ENCODE results near the gene MAP2K1.

DNA sequence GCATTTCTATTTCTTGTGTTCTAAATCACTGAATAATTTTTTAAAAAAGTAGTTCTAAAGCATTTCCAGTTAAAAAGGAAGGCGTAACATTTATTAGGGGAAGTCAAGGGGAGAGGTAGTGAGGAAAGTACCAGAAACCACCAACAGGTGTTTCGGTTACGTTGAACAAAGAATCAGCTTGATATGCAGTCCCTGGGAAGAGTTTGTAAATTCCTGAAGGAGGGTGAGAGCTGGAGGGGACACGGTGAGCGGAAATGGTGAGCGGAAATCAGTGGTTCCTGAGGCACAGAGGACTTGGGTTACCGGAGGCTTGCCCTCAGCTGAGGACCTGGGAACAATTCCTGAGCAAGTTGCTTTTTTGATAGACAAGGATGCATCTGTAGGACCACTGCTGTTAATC is 17.8 kb downstream of the MAP2K1 start:
- TF ChIP-seq, protein P1, sequence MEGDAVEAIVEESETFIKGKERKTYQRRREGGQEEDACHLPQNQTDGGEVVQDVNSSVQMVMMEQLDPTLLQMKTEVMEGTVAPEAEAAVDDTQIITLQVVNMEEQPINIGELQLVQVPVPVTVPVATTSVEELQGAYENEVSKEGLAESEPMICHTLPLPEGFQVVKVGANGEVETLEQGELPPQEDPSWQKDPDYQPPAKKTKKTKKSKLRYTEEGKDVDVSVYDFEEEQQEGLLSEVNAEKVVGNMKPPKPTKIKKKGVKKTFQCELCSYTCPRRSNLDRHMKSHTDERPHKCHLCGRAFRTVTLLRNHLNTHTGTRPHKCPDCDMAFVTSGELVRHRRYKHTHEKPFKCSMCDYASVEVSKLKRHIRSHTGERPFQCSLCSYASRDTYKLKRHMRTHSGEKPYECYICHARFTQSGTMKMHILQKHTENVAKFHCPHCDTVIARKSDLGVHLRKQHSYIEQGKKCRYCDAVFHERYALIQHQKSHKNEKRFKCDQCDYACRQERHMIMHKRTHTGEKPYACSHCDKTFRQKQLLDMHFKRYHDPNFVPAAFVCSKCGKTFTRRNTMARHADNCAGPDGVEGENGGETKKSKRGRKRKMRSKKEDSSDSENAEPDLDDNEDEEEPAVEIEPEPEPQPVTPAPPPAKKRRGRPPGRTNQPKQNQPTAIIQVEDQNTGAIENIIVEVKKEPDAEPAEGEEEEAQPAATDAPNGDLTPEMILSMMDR (IDR thresholded peaks at IDR 0.05; ENCODE audit: low read depth, low read length, missing input control) = no peak
- TF ChIP-seq RAD21 (IDR thresholded peaks at IDR 0.05) = no peak
- TF ChIP-seq, protein P2, sequence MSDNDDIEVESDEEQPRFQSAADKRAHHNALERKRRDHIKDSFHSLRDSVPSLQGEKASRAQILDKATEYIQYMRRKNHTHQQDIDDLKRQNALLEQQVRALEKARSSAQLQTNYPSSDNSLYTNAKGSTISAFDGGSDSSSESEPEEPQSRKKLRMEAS (IDR thresholded peaks at IDR 0.05) = no peak
- TF ChIP-seq FOXA1 (IDR thresholded peaks at IDR 0.05) = no peak
- no peak for TF ChIP-seq RXRA (IDR thresholded peaks at IDR 0.05)
- TF ChIP-seq JUND (IDR thresholded peaks at IDR 0.05) = no peak
- TF ChIP-seq YY1 (IDR thresholded peaks at IDR 0.05) = no peak
- TF ChIP-seq TAF1 (conservative IDR thresholded peaks at IDR 0.05) = no peak
- TF ChIP-seq SP1 (IDR thresholded peaks at IDR 0.05) = no peak
- TF ChIP-seq, protein P3, sequence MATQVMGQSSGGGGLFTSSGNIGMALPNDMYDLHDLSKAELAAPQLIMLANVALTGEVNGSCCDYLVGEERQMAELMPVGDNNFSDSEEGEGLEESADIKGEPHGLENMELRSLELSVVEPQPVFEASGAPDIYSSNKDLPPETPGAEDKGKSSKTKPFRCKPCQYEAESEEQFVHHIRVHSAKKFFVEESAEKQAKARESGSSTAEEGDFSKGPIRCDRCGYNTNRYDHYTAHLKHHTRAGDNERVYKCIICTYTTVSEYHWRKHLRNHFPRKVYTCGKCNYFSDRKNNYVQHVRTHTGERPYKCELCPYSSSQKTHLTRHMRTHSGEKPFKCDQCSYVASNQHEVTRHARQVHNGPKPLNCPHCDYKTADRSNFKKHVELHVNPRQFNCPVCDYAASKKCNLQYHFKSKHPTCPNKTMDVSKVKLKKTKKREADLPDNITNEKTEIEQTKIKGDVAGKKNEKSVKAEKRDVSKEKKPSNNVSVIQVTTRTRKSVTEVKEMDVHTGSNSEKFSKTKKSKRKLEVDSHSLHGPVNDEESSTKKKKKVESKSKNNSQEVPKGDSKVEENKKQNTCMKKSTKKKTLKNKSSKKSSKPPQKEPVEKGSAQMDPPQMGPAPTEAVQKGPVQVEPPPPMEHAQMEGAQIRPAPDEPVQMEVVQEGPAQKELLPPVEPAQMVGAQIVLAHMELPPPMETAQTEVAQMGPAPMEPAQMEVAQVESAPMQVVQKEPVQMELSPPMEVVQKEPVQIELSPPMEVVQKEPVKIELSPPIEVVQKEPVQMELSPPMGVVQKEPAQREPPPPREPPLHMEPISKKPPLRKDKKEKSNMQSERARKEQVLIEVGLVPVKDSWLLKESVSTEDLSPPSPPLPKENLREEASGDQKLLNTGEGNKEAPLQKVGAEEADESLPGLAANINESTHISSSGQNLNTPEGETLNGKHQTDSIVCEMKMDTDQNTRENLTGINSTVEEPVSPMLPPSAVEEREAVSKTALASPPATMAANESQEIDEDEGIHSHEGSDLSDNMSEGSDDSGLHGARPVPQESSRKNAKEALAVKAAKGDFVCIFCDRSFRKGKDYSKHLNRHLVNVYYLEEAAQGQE (IDR thresholded peaks at IDR 0.05) = no peak
- no peak for TF ChIP-seq FOXA2 (IDR thresholded peaks at IDR 0.05)
- TF ChIP-seq, protein P4, sequence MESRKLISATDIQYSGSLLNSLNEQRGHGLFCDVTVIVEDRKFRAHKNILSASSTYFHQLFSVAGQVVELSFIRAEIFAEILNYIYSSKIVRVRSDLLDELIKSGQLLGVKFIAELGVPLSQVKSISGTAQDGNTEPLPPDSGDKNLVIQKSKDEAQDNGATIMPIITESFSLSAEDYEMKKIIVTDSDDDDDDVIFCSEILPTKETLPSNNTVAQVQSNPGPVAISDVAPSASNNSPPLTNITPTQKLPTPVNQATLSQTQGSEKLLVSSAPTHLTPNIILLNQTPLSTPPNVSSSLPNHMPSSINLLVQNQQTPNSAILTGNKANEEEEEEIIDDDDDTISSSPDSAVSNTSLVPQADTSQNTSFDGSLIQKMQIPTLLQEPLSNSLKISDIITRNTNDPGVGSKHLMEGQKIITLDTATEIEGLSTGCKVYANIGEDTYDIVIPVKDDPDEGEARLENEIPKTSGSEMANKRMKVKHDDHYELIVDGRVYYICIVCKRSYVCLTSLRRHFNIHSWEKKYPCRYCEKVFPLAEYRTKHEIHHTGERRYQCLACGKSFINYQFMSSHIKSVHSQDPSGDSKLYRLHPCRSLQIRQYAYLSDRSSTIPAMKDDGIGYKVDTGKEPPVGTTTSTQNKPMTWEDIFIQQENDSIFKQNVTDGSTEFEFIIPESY (IDR thresholded peaks at IDR 0.05) = no peak

Data from liver (tissue), 3 donors.